ENCODE results near the gene FYB2. TPM values are rescaled to one million over a fixed set of nuclear protein-coding genes. Genes with fewer than 3 reads are reported as not detected.

The FYB2 gene
- total RNA-seq, 2 donors from 2014 or later, result not detected

DNA sequence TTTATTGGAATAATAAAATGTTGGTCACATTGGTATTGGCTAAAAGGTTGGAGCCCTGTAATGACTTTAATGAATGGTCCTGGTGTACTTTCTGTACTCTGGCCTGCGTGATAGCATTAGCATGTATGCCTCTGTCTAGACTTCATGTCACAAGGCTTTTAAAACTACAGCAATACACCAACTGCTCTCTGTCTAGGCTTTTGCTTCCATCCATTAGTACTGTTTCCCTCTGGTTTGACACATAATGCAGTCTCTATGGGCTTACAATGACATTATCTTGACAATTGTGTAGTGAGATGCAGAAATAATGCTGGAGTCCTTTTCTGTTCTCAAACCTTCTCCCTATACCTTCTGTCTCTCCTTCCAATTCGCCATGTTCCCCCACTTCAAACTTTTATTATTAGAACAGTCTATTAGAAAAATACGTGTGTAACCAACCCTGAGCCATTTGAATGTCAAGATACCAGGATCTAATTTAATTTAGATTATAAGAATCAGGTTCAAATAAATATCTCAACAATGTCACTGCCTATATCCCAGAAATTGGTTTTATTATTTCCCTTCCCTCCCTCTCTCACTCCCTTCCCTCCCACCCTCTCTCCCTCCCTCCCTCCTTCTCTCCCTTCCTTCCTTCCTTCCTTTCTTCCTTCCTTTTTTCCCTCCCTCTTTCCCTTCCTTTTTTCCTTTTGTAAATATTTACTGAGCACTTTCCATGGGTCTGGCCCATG lies 44.2 kb upstream of the FYB2 start:
- H3K4me3 ChIP-seq, result no peak overlapping the region
- TF ChIP-seq, protein P1, sequence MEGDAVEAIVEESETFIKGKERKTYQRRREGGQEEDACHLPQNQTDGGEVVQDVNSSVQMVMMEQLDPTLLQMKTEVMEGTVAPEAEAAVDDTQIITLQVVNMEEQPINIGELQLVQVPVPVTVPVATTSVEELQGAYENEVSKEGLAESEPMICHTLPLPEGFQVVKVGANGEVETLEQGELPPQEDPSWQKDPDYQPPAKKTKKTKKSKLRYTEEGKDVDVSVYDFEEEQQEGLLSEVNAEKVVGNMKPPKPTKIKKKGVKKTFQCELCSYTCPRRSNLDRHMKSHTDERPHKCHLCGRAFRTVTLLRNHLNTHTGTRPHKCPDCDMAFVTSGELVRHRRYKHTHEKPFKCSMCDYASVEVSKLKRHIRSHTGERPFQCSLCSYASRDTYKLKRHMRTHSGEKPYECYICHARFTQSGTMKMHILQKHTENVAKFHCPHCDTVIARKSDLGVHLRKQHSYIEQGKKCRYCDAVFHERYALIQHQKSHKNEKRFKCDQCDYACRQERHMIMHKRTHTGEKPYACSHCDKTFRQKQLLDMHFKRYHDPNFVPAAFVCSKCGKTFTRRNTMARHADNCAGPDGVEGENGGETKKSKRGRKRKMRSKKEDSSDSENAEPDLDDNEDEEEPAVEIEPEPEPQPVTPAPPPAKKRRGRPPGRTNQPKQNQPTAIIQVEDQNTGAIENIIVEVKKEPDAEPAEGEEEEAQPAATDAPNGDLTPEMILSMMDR (IDR thresholded peaks at IDR 0.05), result no peak
- no peaks in the 10 kb centered on the region for H3K9me3 ChIP-seq
- H3K4me1 ChIP-seq (ENCODE audit: control insufficient read depth in 1 of 2, low read depth in 2 of 2), result no peaks in the 10 kb centered on the region
- ATAC-seq (ENCODE audit: insufficient number of reproducible peaks, low FRiP score, low read depth) (no peak), DNase-seq (ENCODE audit: low spot score) (no peak)
- no peaks in the 10 kb centered on the region for H3K27me3 ChIP-seq (replicated peaks; ENCODE audit: insufficient read depth)
- H3K27ac ChIP-seq, result no peak overlapping the region
- no peaks in the 10 kb centered on the region for H3K36me3 ChIP-seq

DNA sequence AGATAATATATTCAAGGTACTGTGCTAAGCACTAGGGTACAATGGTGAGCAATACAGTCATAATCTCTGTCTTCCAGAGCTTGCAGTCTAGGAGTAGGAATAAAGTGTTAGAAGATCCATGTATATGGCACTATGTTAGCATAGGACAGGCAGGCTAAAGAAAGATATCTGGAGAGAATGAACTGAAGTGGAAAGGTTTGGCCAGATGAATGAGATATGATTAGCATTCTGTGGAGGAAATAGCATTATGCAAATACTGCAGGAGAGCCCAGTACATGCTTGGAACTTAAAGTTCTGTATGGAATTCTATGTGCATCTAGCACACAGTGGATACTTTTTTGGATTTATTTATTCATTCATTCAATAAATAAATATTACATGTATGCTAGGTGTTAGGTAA lies 40.1 kb upstream of the FYB2 start:
- Histone ChIP-seq H3K36me3 (no peaks in the 10 kb centered on the region), H3K4me3 (no peak overlapping the region), H3K27me3 (replicated peaks; ENCODE audit: insufficient read depth) (no peaks in the 10 kb centered on the region), H3K9me3 (no peaks in the 10 kb centered on the region), H3K27ac (no peak overlapping the region), H3K4me1 (ENCODE audit: control insufficient read depth in 1 of 2, low read depth in 2 of 2) (no peaks in the 10 kb centered on the region)
- DNase-seq (ENCODE audit: low spot score) (no peak), ATAC-seq (ENCODE audit: insufficient number of reproducible peaks, low FRiP score, low read depth) (no peak)
- TF ChIP-seq, protein P1 (IDR thresholded peaks at IDR 0.05), result no peak

DNA sequence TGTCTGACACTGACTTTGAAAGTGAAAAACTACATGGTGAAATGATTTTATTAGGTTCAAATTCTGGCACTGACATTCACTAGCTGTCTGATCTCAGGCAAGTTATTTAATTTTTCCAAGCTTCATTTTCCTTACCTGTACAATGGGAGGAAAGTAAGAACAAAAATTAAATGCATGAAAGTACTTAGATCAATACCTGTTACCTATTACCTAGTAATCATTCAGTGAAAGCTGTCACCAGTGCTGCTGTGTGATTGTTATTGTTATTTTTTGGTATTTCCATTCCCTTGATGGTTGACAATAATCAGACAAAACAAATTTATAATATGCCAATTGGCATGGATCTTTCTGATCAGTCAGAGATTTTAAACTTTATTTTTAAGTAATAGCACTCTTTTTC lies 37.0 kb upstream of the FYB2 start:
- H3K27me3 ChIP-seq (replicated peaks; ENCODE audit: insufficient read depth), result no peaks in the 10 kb centered on the region
- TF ChIP-seq, protein P1 (IDR thresholded peaks at IDR 0.05), result no peak
- H3K4me3 ChIP-seq, result no peak overlapping the region
- DNase-seq (ENCODE audit: low spot score) (no peak), ATAC-seq (ENCODE audit: insufficient number of reproducible peaks, low FRiP score, low read depth) (no peak)
- no peaks in the 10 kb centered on the region for H3K9me3 ChIP-seq
- H3K36me3 ChIP-seq, result no peaks in the 10 kb centered on the region
- no peak overlapping the region for H3K27ac ChIP-seq
- H3K4me1 ChIP-seq (ENCODE audit: control insufficient read depth in 1 of 2, low read depth in 2 of 2), result no peaks in the 10 kb centered on the region

DNA sequence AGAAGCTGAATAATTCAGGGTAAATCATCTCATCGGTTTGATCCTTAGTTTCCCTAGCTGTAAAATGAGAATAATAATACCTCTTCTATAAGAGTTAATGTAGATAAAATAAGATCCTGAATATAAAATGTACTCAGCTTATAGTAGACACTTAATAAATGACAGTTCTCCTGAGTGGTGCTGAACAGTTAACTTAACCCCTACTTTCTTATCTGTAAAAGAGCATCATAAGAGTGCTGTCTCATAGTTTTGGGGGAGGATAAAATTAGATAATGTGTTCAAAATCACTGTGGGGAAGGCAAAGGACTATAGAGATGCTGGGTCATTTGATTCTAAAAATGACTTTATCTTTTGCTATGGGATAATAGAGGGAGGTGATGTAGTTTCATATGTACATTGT lies 36.0 kb upstream of the FYB2 start:
- DNase-seq (ENCODE audit: low spot score) (no peak), ATAC-seq (ENCODE audit: insufficient number of reproducible peaks, low FRiP score, low read depth) (no peak)
- Histone ChIP-seq H3K36me3 (no peaks in the 10 kb centered on the region), H3K4me3 (no peak overlapping the region), H3K9me3 (no peaks in the 10 kb centered on the region), H3K27ac (no peak overlapping the region), H3K4me1 (ENCODE audit: control insufficient read depth in 1 of 2, low read depth in 2 of 2) (no peaks in the 10 kb centered on the region), H3K27me3 (replicated peaks; ENCODE audit: insufficient read depth) (no peaks in the 10 kb centered on the region)
- TF ChIP-seq, protein P1 (IDR thresholded peaks at IDR 0.05), result no peak

DNA sequence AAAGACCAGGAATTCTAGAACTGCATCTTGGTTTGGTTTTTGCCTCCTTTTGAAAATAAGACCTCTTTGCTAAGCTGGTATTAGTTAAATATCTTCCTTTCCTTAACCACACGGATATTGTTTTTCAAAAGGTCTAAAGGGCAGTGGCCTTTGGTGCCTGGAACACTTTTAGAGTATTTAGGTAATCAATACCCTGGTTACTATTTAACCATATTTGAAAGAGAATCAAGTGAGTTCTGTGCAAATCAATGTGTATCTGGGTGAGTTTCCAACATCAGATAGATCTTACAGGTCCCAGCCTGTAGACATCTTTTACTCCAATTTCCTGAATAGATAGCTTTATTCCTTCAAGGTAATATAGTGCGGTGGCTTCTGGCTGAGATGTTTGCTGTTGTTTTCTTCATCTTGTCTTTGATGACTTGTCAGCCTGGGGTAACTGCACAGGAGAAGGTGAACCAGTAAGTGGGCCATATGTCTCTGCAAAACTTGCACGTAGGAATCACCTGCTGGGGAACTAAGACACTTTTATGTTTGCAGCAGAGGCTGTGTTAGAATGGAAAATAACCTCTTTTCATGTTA lies 35.4 kb upstream of the FYB2 start, which contains the start of gene C8A:
Gene C8A (plus strand): TSS at position 277 of the 579 bp plus-strand sequence. CDS start 105 bp downstream, at position 382.
- TF ChIP-seq, protein P1 (IDR thresholded peaks at IDR 0.05), result no peak
- H3K27ac ChIP-seq, result no peak within 1 kb of the TSS
- H3K36me3 ChIP-seq, result no peaks in the 10 kb centered on the region
- no peak for DNase-seq (ENCODE audit: low spot score)
- ATAC-seq (ENCODE audit: insufficient number of reproducible peaks, low FRiP score, low read depth), result no peak
- no peaks in the 10 kb centered on the region for H3K4me1 ChIP-seq (ENCODE audit: control insufficient read depth in 1 of 2, low read depth in 2 of 2)
- H3K9me3 ChIP-seq, result no peaks in the 10 kb centered on the region
- H3K4me3 ChIP-seq, result no peak within 1 kb of the TSS
- no peaks in the 10 kb centered on the region for H3K27me3 ChIP-seq (replicated peaks; ENCODE audit: insufficient read depth)
